Panc1 (cell line): ENCODE results near the gene PRR5L. TPM values are rescaled to one million over a fixed set of nuclear protein-coding genes. Genes with fewer than 3 reads are reported as not detected.

Source experiments
- ATAC-seq: fragments of 200-7000 bp; cut with Tn5 transposase; 2 replicates; pipeline ENCODE4 v1.9.1; 2020; ENCODE audit warnings: mild to moderate bottlenecking, moderate library complexity
- BruUV-seq: library from RNA; stranded (reverse); fragments of 400-500 nt; replicated peaks from 2 replicates; lab custom pipeline; 2021; lab: Mats Ljungman, UMichigan
- CTCF ChIA-PET: fragments of 300-600 bp; sonication (Branson Sonifier 250); formaldehyde crosslinking; loops from one replicate; lab custom pipeline; 2022; ENCODE audit warnings: antibody characterized with exemption; lab: Charles Lee
- POLR2A ChIA-PET: fragments of 300-600 bp; sonication (Branson Sonifier 250); formaldehyde crosslinking; loops from one replicate; lab custom pipeline; 2022; ENCODE audit warnings: antibody characterized with exemption; lab: Charles Lee
- DNase-seq: peaks from one replicate; pipeline ENCODE4 v3.0.0-alpha.2; 2010; ENCODE audit warnings: low read depth, low spot score
- H3K27ac ChIP-seq: 2 replicates; pipeline ENCODE4 v1.5.1; 2011; ENCODE audit warnings: mild to moderate bottlenecking, low read length, inconsistent platforms
- H3K27me3 ChIP-seq: fragments of 200-500 bp; sonication (Bioruptor generic); 2 replicates; pipeline ENCODE4 v1.6.0; 2014; ENCODE audit warnings: low read length, inconsistent platforms; ENCODE audit not compliant: control insufficient read depth, insufficient read depth
- H3K36me3 ChIP-seq: fragments of 200-500 bp; sonication (Bioruptor generic); 2 replicates; pipeline ENCODE4 v1.5.1; 2014; ENCODE audit warnings: inconsistent platforms, mild to moderate bottlenecking, low read length, moderate library complexity; ENCODE audit not compliant: control insufficient read depth, insufficient read depth
- H3K4me1 ChIP-seq: 2 replicates; pipeline ENCODE4 v1.5.1; 2011; ENCODE audit warnings: inconsistent platforms, mild to moderate bottlenecking, low read length, moderate library complexity; ENCODE audit not compliant: control insufficient read depth, insufficient read depth
- H3K4me3 ChIP-seq, 2 experiments: 2 replicates each; pipeline ENCODE4 v1.5.1; 2011 to 2012; ENCODE audit warnings: low read depth in 2 of 2, low read length in 2 of 2, mild to moderate bottlenecking in 2 of 2, inconsistent platforms in 1 of 2, moderate library complexity in 1 of 2
- H3K9me3 ChIP-seq: fragments of 200-500 bp; sonication (Bioruptor generic); 2 replicates; pipeline ENCODE4 v1.5.1; 2014; ENCODE audit warnings: low read depth, mild to moderate bottlenecking, inconsistent platforms, low read length, moderate library complexity; ENCODE audit not compliant: control insufficient read depth, insufficient read depth
- POLR2AphosphoS5 ChIP-seq: IDR thresholded peaks from 2 replicates; pipeline ENCODE4 v1.6.1; 2012; ENCODE audit warnings: mild to moderate bottlenecking, low read depth, low read length, moderate library complexity
- SIN3A ChIP-seq: IDR thresholded peaks from 2 replicates; pipeline ENCODE4 v1.6.1; 2012; ENCODE audit warnings: low read depth, mild to moderate bottlenecking, low read length, moderate library complexity, borderline replicate concordance; ENCODE audit not compliant: insufficient read depth
- TCF7L2 ChIP-seq: IDR thresholded peaks from 2 replicates; pipeline ENCODE4 v1.6.1; 2011; ENCODE audit warnings: mild to moderate bottlenecking, low read depth, low read length, inconsistent platforms
- in situ Hi-C: cut with HindIII; loops from 2 replicates; pipeline ENCODE4 v1.10.0; 2016; ENCODE audit warnings: low sequenced_read_pairs, low pct_unique_long_range_greater_than_20kb
- intact Hi-C: fragments of 100-400 bp; cut with micrococcal nuclease; formaldehyde crosslinking; loops from one replicate; pipeline ENCODE4 v1.10.0; 2022; ENCODE audit not compliant: unreplicated experiment
- total RNA-seq: library from RNA; stranded (reverse); gene quantifications from one replicate; pipeline ENCODE4 v1.2.1, GENCODE V29; 2021; ENCODE audit not compliant: unreplicated experiment
- TF ChIP-seq, protein P1 (sequence below): fragments of 450-650 bp; IDR thresholded peaks from 2 replicates; pipeline ENCODE4 v1.5.1; 2017; ENCODE audit warnings: mild to moderate bottlenecking
- TF ChIP-seq, protein P2 (sequence below), 2 experiments: IDR thresholded peaks; 2 replicates each; pipeline ENCODE4 v1.6.1; 2011 to 2012; ENCODE audit warnings: low read depth in 2 of 2, control low read depth in 1 of 2, low read length in 1 of 2, mild to moderate bottlenecking in 1 of 2, moderate library complexity in 1 of 2; ENCODE audit not compliant: insufficient read depth in 1 of 2

PRR5L gene
- total RNA-seq, 1 experiment from 2014 or later = 0.36 TPM

DNA sequence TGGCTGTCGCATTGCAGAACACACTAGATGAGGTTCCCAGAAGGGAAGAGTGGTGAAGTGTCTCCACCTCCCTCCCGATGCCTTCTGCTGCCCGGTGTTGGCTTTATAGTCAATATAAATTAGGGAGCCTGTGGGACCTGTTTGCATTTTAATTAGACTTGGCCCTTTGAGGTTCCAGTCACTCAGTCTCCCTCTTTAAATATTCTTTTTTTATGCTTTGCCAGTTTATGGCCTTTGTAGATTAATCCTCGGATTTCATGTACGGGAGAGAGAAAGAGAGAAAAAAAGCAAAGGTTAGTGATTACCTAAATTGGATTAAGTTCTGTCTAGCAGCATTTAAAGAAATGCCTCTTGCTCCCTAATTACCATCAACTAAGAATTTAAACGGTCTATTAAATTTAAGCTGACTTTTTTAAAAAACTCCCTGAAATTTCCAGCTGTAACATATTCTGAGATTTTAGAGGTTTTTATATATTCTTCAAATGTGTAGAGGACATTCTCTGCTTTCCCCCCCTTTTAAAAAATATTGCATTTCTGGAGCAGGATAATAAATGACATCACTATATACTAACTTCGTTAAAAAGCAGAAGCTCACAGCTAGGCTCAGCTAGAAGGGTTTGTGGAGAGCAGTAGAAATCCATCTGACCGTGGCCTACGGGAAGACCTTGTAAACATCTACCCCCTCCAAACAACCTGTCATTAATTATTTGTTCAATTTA, 84.4 kb downstream of the PRR5L start:
- H3K27me3 ChIP-seq = peaks cover 30% of the 10 kb centered on the region
- DNase-seq (no peak), ATAC-seq (no peak)
- CTCF ChIA-PET = interaction anchor here (0.6 kb wide), 1 partner anchor 14 kb away, joined by 10 read pairs; no protein-coding TSS in a partner anchor
- H3K27ac ChIP-seq = no peak overlapping the region
- TF ChIP-seq SIN3A (no peak), POLR2AphosphoS5 (no peak), TCF7L2 (no peak)
- TF ChIP-seq, protein P1, sequence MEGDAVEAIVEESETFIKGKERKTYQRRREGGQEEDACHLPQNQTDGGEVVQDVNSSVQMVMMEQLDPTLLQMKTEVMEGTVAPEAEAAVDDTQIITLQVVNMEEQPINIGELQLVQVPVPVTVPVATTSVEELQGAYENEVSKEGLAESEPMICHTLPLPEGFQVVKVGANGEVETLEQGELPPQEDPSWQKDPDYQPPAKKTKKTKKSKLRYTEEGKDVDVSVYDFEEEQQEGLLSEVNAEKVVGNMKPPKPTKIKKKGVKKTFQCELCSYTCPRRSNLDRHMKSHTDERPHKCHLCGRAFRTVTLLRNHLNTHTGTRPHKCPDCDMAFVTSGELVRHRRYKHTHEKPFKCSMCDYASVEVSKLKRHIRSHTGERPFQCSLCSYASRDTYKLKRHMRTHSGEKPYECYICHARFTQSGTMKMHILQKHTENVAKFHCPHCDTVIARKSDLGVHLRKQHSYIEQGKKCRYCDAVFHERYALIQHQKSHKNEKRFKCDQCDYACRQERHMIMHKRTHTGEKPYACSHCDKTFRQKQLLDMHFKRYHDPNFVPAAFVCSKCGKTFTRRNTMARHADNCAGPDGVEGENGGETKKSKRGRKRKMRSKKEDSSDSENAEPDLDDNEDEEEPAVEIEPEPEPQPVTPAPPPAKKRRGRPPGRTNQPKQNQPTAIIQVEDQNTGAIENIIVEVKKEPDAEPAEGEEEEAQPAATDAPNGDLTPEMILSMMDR = no peak
- TF ChIP-seq, protein P2, sequence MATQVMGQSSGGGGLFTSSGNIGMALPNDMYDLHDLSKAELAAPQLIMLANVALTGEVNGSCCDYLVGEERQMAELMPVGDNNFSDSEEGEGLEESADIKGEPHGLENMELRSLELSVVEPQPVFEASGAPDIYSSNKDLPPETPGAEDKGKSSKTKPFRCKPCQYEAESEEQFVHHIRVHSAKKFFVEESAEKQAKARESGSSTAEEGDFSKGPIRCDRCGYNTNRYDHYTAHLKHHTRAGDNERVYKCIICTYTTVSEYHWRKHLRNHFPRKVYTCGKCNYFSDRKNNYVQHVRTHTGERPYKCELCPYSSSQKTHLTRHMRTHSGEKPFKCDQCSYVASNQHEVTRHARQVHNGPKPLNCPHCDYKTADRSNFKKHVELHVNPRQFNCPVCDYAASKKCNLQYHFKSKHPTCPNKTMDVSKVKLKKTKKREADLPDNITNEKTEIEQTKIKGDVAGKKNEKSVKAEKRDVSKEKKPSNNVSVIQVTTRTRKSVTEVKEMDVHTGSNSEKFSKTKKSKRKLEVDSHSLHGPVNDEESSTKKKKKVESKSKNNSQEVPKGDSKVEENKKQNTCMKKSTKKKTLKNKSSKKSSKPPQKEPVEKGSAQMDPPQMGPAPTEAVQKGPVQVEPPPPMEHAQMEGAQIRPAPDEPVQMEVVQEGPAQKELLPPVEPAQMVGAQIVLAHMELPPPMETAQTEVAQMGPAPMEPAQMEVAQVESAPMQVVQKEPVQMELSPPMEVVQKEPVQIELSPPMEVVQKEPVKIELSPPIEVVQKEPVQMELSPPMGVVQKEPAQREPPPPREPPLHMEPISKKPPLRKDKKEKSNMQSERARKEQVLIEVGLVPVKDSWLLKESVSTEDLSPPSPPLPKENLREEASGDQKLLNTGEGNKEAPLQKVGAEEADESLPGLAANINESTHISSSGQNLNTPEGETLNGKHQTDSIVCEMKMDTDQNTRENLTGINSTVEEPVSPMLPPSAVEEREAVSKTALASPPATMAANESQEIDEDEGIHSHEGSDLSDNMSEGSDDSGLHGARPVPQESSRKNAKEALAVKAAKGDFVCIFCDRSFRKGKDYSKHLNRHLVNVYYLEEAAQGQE (IDR thresholded peaks at IDR 0.05; ENCODE audit: insufficient read depth in 1 of 2, low read depth in 2 of 2, low read length in 1 of 2) = no peak
- no peaks in the 10 kb centered on the region for H3K9me3 ChIP-seq
- intact Hi-C loops = no loop called here
- in situ Hi-C loops = no loop called here
- H3K4me3 ChIP-seq = no peak overlapping the region
- H3K4me1 ChIP-seq = peaks cover 6% of the 10 kb centered on the region; the same call in 1 of the 2 replicates
- BruUV-seq = no TSS peak
- H3K36me3 ChIP-seq = no peaks in the 10 kb centered on the region
- POLR2A ChIA-PET = no interaction called here

DNA sequence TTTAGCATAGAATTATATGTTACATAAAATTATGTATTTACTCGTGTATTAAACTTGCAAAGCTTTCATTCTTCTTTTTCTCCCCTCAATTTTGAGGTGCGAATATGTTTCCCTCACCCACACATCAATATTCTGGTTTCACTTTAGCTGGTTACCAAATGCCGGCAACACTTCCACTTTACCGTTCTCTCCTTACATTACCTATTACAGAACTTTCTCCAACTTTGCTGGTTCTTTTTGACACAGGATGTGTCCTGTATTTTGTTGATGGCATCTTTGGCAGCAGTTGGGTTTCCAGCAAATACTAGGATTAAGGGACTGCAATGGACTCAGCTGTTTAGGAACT, 84.9 kb downstream of the PRR5L start:
- H3K36me3 ChIP-seq = no peaks in the 10 kb centered on the region
- ATAC-seq = no peak

More for the DNA sequence above, 84.9 kb downstream of the PRR5L start:
- DNase-seq = no peak
- Histone ChIP-seq H3K9me3 (no peaks in the 10 kb centered on the region), H3K4me3 (no peak overlapping the region), H3K27ac (no peak overlapping the region), H3K27me3 (peaks cover 26% of the 10 kb centered on the region), H3K4me1 (peaks cover 6% of the 10 kb centered on the region; the same call in 1 of the 2 replicates)
- in situ Hi-C loops (no loop called here), intact Hi-C loops (no loop called here)
- no TSS peak for BruUV-seq
- POLR2A ChIA-PET = no interaction called here
- CTCF ChIA-PET = no interaction called here
- no peak for TF ChIP-seq POLR2AphosphoS5
- TF ChIP-seq, protein P1 = no peak
- TF ChIP-seq, protein P2 (IDR thresholded peaks at IDR 0.05; ENCODE audit: insufficient read depth in 1 of 2, low read depth in 2 of 2, low read length in 1 of 2) = no peak
- no peak for TF ChIP-seq SIN3A
- TF ChIP-seq TCF7L2 = no peak
